GM19324 (cell line): ENCODE data around the gene GZMM.

Experiments used
- ATAC-seq: cut with Tn5 transposase; IDR thresholded peaks from one replicate; pipeline ENCODE4 v1.9.1; 2021; ENCODE audit warnings: mild to moderate bottlenecking, moderate library complexity; ENCODE audit not compliant: unreplicated experiment, low FRiP score

Gene GZMM

GRCh38 chr19:594265-594870, 50.5 kb downstream of the GZMM start:
- ATAC-seq, result no peak

- no peak for ATAC-seq
These were observed 51.7 kb downstream of the GZMM start for GRCh38 chr19:595326-596262.

- no peak for ATAC-seq
These were observed 52.4 kb downstream of the GZMM start for GRCh38 chr19:596263-596655.

- ATAC-seq, result no peak
These were observed 53.8 kb downstream of the GZMM start for GRCh38 chr19:597406-598315.
